ENCODE data around the gene TRPT1. TPM values are rescaled to one million over a fixed set of nuclear protein-coding genes. Genes with fewer than 3 reads are reported as not detected.

The TRPT1 gene
- total RNA-seq, 2 experiments from 2014 or later = 28.7 to 30.5 TPM

DNA sequence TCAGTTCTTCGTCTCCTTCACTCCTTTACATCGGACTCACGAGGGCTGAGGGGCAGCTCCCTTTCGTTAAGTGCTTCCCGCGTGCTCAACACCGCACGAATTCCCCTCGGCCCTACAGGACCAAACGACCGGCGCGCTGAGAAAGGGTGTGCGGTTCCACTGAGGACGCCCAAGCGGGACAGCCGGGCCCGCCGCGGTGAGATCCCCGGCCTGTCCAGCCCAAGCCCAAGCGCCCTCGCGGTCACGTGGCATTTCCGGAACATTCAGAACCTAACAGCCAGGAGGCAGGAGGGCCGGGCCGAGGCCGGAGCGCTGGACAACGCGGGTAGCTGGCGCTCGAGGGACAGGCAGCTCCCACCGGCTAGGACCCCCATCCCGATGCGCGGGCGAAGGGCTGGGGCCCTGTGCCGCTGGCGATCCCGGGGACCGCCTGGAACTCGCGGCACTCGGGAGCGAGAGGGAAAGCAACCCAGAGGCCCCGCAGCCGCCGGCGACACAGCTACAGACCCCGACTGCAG lies 40.8 kb downstream of the TRPT1 start:
- ChIA-PET CTCF (interaction anchor here (0.7 to 7.1 kb wide), 11 partner anchors 21 to 184 kb away, joined by 3 to 54 read pairs (median 4); partner anchors contain the start of genes FERMT3 and RPS6KA4), POLR2A (interaction anchor here (0.5 to 5.8 kb wide), 21 partner anchors 14 to 1136 kb away, joined by 3 to 106 read pairs (median 4); partner anchors contain the start of genes ESRRA, FERMT3, MACROD1 and PPP1R14B)

DNA sequence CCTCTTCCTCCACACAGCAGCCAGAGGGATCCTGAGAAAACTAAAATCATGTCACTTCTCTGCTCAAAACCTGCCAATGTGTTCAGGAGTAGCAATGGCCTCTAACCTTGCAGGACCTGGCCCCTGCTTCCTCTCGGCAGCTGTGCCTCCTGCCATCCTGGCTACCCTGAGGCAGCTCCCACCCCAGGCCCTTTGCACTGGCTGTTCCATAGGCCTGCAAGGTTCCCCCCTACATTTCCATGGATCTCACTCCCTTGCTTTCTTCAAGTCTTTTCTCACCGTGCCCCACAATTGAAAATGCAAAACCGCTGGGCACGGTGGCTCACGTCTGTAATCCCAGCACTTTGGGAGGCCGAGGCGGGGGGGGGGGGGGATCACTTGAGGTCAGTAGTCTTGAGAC lies 42.1 kb downstream of the TRPT1 start:
- CTCF ChIA-PET = interaction anchor here (0.7 to 7.1 kb wide), 2 partner anchors 22 to 25 kb away, joined by 4 to 54 read pairs; partner anchors contain the start of gene FERMT3
- POLR2A ChIA-PET = interaction anchor here (0.7 to 2.5 kb wide), 3 partner anchors 17 to 52 kb away, joined by 4 to 20 read pairs (median 6); partner anchors contain the start of gene MACROD1

DNA sequence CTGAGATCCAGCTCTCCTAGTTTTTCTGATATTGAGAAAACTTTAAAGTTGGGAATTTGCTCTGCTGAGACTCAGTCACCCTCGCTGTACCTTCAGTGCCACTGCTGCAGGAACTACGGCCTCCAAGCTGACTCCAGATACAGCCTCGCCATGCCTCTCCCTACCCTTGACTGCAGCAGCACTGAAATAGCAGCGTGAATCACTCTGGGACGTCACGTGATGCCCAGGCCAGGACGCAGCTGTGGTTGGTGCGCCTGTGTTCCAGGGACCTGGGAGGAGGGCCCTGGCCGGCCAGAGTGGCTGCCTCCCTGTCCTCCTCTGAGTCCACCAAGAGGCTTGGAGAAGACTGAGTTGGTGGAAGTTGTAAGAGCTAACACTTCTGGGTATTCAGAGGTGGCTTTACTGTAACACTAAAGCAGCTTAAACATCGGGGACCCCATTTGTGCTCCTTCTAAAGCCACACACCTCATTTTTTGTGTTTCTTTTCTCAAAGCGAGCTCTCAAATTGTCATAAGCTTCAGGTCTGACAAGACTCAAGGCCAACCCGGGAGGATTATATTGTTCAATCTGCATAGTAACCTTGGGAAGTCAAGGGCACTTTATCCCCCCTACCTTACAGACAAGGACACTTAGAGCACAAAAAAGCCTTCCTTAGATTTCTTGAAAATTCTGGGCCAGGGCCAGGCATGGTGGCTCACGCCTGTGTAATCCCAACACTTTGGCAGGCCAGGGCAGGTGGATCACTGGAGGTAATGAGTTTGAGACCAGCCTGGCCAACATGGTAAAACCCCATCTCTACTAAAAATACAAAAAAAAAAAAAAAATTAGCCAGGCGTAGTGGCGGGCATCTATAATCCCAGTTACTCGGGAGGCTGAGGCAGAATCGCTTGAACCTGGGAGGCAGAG lies 44.2 kb downstream of the TRPT1 start:
- POLR2A ChIA-PET = interaction anchor here (0.6 kb wide), 2 partner anchors 43 to 223 kb away, joined by 3 to 4 read pairs; no protein-coding TSS in a partner anchor
- CTCF ChIA-PET = interaction anchor here (0.5 to 1.5 kb wide), 5 partner anchors 17 to 116 kb away, joined by 3 to 4 read pairs (median 3); no protein-coding TSS in a partner anchor

DNA sequence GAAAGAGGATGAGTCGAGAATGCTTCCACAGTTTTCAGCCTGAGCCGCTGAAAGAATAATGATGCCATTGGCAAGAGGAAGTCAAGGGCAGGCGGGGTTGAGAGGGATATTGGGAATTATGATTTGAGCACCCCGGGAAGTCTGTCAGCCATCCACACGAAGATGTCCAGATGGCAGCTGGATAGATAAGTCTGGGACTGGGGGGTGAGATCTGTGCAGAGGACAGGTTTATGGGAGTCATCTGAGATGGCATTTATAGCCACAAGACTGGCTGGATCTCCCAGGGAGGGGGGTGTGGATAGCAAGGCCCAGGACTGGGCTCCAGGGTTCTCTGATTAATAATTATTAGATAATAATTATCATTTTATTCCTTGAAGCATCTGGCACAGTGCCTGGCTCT lies 45.1 kb downstream of the TRPT1 start:
- CTCF ChIA-PET = interaction anchor here (1.0 to 1.5 kb wide), 3 partner anchors 17 to 32 kb away, joined by 3 to 4 read pairs (median 4); no protein-coding TSS in a partner anchor
- POLR2A ChIA-PET = interaction anchor here (0.6 kb wide), 1 partner anchor 222 kb away, joined by 4 read pairs; no protein-coding TSS in a partner anchor

DNA sequence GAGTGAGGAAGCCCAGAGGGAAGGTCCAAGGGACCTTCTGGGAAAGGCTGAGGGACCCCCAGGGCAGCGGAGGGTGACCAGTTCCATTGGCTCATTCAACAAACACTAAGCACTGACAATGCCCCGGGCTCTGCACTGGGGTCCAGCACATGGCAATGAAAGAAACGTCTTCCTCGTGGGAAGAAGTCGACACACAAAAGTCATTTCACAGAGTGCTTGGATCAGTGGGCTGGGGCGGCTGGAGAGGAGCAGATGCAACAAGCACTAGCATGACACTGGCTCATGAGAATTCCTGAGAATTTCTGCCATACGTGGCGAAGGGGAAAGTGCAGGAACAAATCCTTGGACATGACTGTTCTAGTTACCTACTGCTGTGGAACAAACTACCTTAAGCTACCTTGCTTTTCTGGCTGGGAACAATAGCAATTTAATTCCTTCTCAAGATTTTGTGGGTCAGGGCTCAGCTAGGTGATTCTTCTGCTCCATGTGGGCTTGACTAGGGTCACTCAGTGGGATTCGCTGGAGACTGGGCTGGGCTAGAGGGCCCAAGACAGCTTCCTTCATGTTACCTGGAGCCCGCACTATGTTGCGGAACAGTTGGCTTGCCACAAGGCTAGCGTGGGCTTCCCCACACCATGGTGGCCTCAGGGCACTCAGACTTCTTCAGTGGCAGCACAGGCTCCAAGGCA lies 46.9 kb downstream of the TRPT1 start:
- CTCF ChIA-PET = no interaction called here

DNA sequence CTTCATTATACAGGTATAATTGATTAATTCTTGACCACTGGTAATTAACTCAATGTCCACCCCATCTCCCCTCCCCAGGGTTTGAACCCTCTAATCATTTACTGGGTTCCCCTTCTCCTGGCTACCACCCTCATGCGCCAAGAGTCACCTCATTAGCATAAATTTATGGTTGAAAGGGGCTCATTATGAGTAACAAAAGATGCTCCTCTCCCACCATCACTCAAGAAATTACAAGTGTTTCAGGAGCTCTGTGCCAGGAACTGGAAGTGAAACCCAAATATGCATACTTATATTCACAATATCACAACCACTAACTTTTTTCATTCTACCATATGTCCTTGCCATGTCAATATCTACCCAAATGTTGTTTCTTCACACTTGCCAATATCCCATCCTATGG lies 47.8 kb downstream of the TRPT1 start:
- CTCF ChIA-PET = no interaction called here

More for the DNA sequence above, 46.9 kb downstream of the TRPT1 start:
- POLR2A ChIA-PET = no interaction called here

DNA sequence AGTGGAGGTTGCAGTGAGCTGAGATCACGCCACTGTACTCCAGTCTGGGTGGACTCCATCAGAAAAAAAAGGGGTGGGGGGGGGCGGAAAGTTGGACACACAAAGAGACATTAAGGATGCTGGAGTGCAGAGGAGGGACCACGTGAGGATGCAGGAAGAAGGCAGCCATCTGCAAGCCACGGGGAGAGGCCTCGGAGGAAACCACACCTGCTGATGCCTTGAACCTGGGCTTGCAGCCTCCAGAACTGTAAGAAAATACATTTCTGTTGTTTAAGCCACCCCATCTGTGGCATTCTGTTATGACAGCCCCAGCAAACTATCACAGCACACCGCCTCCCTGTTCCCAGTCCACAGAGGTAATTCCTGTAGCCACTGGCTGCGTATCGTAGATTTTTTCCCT lies 49.2 kb downstream of the TRPT1 start:
- ChIA-PET CTCF (interaction anchor here (0.6 kb wide), 2 partner anchors 97 to 200 kb away, joined by 3 read pairs; no protein-coding TSS in a partner anchor), POLR2A (no interaction called here)

More for the DNA sequence above, 47.8 kb downstream of the TRPT1 start:
- POLR2A ChIA-PET = no interaction called here

Other genes with a start within 250 kb of the TRPT1 start
- gene OTUB1, start 239.7 kb downstream of the TRPT1 start, total RNA-seq = 10 to 100 TPM; 74.6 to 79.8 TPM
- not detected for gene FLRT1, start 190.3 kb downstream of the TRPT1 start, total RNA-seq
- 10 to 100 TPM; 20.6 to 21.8 TPM for gene MACROD1, start 60.1 kb downstream of the TRPT1 start, total RNA-seq
- gene STIP1, start 40.0 kb downstream of the TRPT1 start, total RNA-seq = 100 to 1,000 TPM; 476 to 486 TPM
- gene FERMT3, start 19.5 kb downstream of the TRPT1 start, total RNA-seq = 100 to 1,000 TPM; 220 to 223 TPM
- 10 to 100 TPM; 74.5 to 79.5 TPM for gene NUDT22, start 88 bp upstream of the TRPT1 start, total RNA-seq
- 10 to 100 TPM; 19.0 to 20.8 TPM for gene DNAJC4, start 4.4 kb upstream of the TRPT1 start, total RNA-seq
- 10 to 100 TPM; 83.0 to 86.8 TPM for gene VEGFB, start 8.4 kb upstream of the TRPT1 start, total RNA-seq
- 10 to 100 TPM; 26.8 to 28.5 TPM for gene FKBP2, start 14.9 kb upstream of the TRPT1 start, total RNA-seq
- 100 to 1,000 TPM; 376 to 377 TPM for gene PPP1R14B, start 20.8 kb upstream of the TRPT1 start, total RNA-seq
- gene PLCB3, start 25.3 kb upstream of the TRPT1 start, total RNA-seq = 10 to 100 TPM; 16.0 to 16.9 TPM
- gene BAD, start 58.5 kb upstream of the TRPT1 start, total RNA-seq = 10 to 100 TPM; 32.0 to 36.3 TPM
- 10 to 100 TPM; 54.1 to 56.1 TPM for gene GPR137, start 59.7 kb upstream of the TRPT1 start, total RNA-seq
- gene KCNK4, start 65.1 kb upstream of the TRPT1 start, total RNA-seq = not detected
- gene CATSPERZ, start 74.2 kb upstream of the TRPT1 start, total RNA-seq = not detected
- gene ESRRA, start 79.3 kb upstream of the TRPT1 start, total RNA-seq = 10 to 100 TPM; 58.1 to 58.3 TPM
- 100 to 1,000 TPM; 282 to 293 TPM for gene TRMT112, start 91.4 kb upstream of the TRPT1 start, total RNA-seq
- gene PRDX5, start 91.9 kb upstream of the TRPT1 start, total RNA-seq = 100 to 1,000 TPM; 133 to 138 TPM
- 10 to 100 TPM; 93.7 to 94.7 TPM for gene CCDC88B, start 114.0 kb upstream of the TRPT1 start, total RNA-seq
- gene RPS6KA4, start 133.0 kb upstream of the TRPT1 start, total RNA-seq = 10 to 100 TPM; 35.3 to 37.2 TPM

Data from activated CD8-positive, alpha-beta memory T cell treated with anti-CD3 and anti-CD28 coated beads for 36 hours (primary cell).